ENCODE measurements around the gene RPGRIP1. TPM values are rescaled to one million over a fixed set of nuclear protein-coding genes. Genes with fewer than 3 reads are reported as not detected.

RPGRIP1 gene
- total and polyA plus RNA-seq, 9 of the 15 experiments (the other 6 are each of a cell fraction or from before 2014, with no cell fraction given), result 0.47 to 0.95 (median 0.65) TPM; not detected in 1

- Histone ChIP-seq H3K4me2 (ENCODE audit: insufficient read depth, low read length) (peak overlapping the region; percentile 94), H3K9me1 (ENCODE audit: control insufficient read depth, insufficient read depth, low read length) (no peaks in the 10 kb centered on the region), H2AFZ (ENCODE audit: low read depth, low read length) (no peak overlapping the region), H3K4me1 (replicated peaks in 1 of 2; ENCODE audit: control insufficient read depth in 2 of 2, insufficient read depth in 2 of 2, low read length in 2 of 2) (peaks cover 16 to 24% of the 10 kb centered on the region in 2 experiments), H3K4me3 (peak overlapping the region; percentile 71), H4K20me1 (replicated peaks; ENCODE audit: control insufficient read depth, insufficient read depth, low read length) (peaks cover 53% of the 10 kb centered on the region), H3K36me3 (ENCODE audit: control insufficient read depth, insufficient read depth, low read length) (peaks cover 59% of the 10 kb centered on the region), H3K27ac (ENCODE audit: extremely low read depth, low read depth, low read length) (peak overlapping the region; percentile 96), H3K9me3 (replicated peaks; ENCODE audit: control insufficient read depth, insufficient read depth, low read depth, low read length) (no peaks in the 10 kb centered on the region), H3K79me2 (ENCODE audit: control insufficient read depth, insufficient read depth, low read length) (peaks cover 71% of the 10 kb centered on the region), H3K27me3 (ENCODE audit: control insufficient read depth in 2 of 2, insufficient read depth in 2 of 2, low read length in 2 of 2) (no peaks in the 10 kb centered on the region), H3K9ac (ENCODE audit: insufficient read depth in 1 of 2, low read depth in 2 of 2, low read length in 2 of 2) (peak overlapping the region; percentile 80 to 98; a peak in 3 of 4 replicates)
- WGBS (ENCODE audit: insufficient coverage, low coverage, missing lambda C conversion rate), result 2% methylated on average over 10 of the region's 10 CpGs
- no peak for DNase-seq (ENCODE audit: extremely low read depth in 1 of 4, low spot score in 3 of 4)
- no TSS peak for BruUV-seq (replicated peaks)
- TF ChIP-seq PBX2 (CRISPR knock-in tag; IDR thresholded peaks at IDR 0.05; ENCODE audit: low read depth) (no peak), PBX2 (tag; conservative IDR thresholded peaks at IDR 0.05; ENCODE audit: low read depth) (0 out of 2 replicates have a peak, but pooled peaks have one; percentile 17), CEBPZ (IDR thresholded peaks at IDR 0.05; ENCODE audit: borderline replicate concordance, low read depth, low read length) (no peak), POLR2G (IDR thresholded peaks at IDR 0.05; ENCODE audit: low read depth, low read length) (0 out of 2 replicates have a peak, but pooled peaks have one; percentile 1), POLR2A (conservative IDR thresholded peaks at IDR 0.05) (0 out of 2 replicates have a peak, but pooled peaks have one; percentile 20), CAMTA2 (CRISPR knock-in tag; conservative IDR thresholded peaks at IDR 0.05) (no peak), ETV1 (tag; conservative IDR thresholded peaks at IDR 0.05; ENCODE audit: low read depth) (peak; percentile 32; the same call in 1 of the 2 replicates), RBFOX2 (IDR thresholded peaks at IDR 0.05; ENCODE audit: low read depth, low read length) (peak; percentile 66), CHD1 (IDR thresholded peaks at IDR 0.05; ENCODE audit: low read length) (peak; percentile 50), CBX8 (IDR thresholded peaks at IDR 0.05; ENCODE audit: borderline replicate concordance, extremely low read depth, low read depth, low read length, poor library complexity, severe bottlenecking) (no peak), PKNOX1 (IDR thresholded peaks at IDR 0.05) (peak; percentile 89), GABPA (tag; conservative IDR thresholded peaks at IDR 0.05; ENCODE audit: low read depth) (0 out of 2 replicates have a peak, but pooled peaks have one; percentile 8)
- intact Hi-C loops (cut with micrococcal nuclease), result loop anchor here (5.0 to 10.0 kb wide), 3 partner anchors 40 to 115 kb away; partner anchors contain the start of gene SUPT16H
- in situ Hi-C loops (cut with MboI), result no loop called here
- no peak for FAIRE-seq
- CTCF ChIA-PET (ENCODE audit: low intra/inter-chr PET ratio), result no interaction called here
- POLR2A ChIA-PET, result interaction anchor here (0.5 to 6.0 kb wide), 7 partner anchors 8 to 81 kb away, joined by 3 to 58 read pairs (median 5); no protein-coding TSS in a partner anchor
- no peak for ATAC-seq
These were observed 12.4 kb upstream of the RPGRIP1 start for GRCh38 chr14:21267431-21267845.
